ENCODE data around the gene LILRA2. TPM values are rescaled to one million over a fixed set of nuclear protein-coding genes. Genes with fewer than 3 reads are reported as not detected.
"Not testable (repeated sequence)": the region's sequence is repeated elsewhere in the genome, so short reads cannot be mapped to it uniquely, and the experiment has no call there.

Gene LILRA2
- total RNA-seq, 4 donors from 2014 or later: 0.48 to 2.6 (median 1.6) TPM; not detected in 1

DNA sequence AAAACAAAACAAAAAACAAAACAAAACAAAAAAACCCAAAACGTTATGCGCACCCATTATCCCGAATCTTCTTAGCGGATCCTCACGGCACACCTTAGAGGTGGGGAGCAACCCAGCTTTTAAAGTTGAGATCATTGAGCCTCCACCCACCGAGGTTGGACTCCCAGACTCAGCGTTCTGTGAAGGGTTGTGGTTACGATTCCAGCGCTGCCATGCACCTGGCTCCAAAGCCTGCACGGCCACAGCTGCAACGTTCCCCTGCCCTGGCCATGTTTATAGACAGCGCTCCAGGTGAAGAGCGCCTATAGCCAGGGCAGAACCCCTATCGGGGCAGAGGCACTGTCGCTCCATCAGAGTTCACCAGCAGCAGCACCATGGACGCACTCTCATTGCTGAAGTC lies 18.7 kb upstream of the LILRA2 start:
- Histone ChIP-seq H3K36me3 (no peaks in the 10 kb centered on the region), H3K4me3 (no peak overlapping the region), H3K9me3 (no peaks in the 10 kb centered on the region), H3K27ac (no peak overlapping the region), H3K4me1 (no peaks in the 10 kb centered on the region), H3K27me3 (peaks cover 0 to 4% of the 10 kb centered on the region in 2 donors)
- DNase-seq: no peak
- TF ChIP-seq POLR2A (IDR thresholded peaks at IDR 0.05): no peak
- TF ChIP-seq, protein P1, sequence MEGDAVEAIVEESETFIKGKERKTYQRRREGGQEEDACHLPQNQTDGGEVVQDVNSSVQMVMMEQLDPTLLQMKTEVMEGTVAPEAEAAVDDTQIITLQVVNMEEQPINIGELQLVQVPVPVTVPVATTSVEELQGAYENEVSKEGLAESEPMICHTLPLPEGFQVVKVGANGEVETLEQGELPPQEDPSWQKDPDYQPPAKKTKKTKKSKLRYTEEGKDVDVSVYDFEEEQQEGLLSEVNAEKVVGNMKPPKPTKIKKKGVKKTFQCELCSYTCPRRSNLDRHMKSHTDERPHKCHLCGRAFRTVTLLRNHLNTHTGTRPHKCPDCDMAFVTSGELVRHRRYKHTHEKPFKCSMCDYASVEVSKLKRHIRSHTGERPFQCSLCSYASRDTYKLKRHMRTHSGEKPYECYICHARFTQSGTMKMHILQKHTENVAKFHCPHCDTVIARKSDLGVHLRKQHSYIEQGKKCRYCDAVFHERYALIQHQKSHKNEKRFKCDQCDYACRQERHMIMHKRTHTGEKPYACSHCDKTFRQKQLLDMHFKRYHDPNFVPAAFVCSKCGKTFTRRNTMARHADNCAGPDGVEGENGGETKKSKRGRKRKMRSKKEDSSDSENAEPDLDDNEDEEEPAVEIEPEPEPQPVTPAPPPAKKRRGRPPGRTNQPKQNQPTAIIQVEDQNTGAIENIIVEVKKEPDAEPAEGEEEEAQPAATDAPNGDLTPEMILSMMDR (IDR thresholded peaks at IDR 0.05): no peak
- intact Hi-C loops (cut with DNase I; ENCODE audit: low total_unique reads): no loop called here

DNA sequence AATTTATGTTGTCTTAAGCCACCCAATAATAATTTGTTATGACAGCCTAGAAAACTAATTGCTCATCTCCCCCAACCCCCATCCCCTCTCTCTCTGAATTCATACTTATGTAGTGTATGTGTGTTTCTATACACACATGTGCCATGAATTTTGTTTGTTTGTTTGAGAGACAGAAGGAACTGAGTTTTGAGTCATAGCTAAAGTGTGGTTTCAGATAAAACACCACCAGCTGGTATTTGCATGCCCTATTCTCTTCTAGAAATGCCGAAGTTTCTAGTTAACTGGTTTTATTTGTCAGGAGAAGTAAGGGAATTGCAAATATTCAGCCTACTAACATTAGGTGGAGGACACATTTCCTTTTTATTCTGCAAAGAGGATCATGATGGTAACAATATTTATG lies 17.4 kb upstream of the LILRA2 start:
- Histone ChIP-seq H3K4me3 (no peak overlapping the region), H3K9me3 (no peaks in the 10 kb centered on the region), H3K27ac (no peak overlapping the region), H3K36me3 (no peaks in the 10 kb centered on the region), H3K27me3 (peaks cover 0 to 6% of the 10 kb centered on the region in 2 donors), H3K4me1 (no peaks in the 10 kb centered on the region)
- DNase-seq: no peak
- intact Hi-C loops (cut with DNase I; ENCODE audit: low total_unique reads): no loop called here
- no peak for TF ChIP-seq POLR2A (IDR thresholded peaks at IDR 0.05)
- TF ChIP-seq, protein P1 (IDR thresholded peaks at IDR 0.05): no peak

DNA sequence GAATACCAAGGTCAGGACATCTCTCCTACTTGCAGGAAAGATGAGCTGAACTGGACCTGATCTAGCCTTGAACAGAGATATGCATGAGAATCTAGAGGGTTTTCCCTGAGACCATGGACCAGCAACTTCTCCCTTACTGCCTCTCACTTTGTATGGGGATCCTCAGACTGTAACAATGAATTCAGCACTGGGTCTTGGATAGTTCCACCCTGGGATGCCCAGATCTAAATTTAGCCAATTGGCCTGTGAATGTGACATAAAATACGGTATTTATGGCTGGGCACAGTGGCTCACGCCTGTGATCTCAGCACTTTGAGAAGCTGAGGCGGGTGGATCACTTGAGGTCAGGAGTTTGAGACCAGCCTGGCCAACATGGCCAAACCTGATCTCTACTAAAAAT lies 15.3 kb upstream of the LILRA2 start:
- Histone ChIP-seq H3K4me3 (no peak overlapping the region), H3K27ac (no peak overlapping the region), H3K9me3 (no peaks in the 10 kb centered on the region), H3K36me3 (no peaks in the 10 kb centered on the region), H3K27me3 (peaks cover 0 to 6% of the 10 kb centered on the region in 2 donors), H3K4me1 (no peaks in the 10 kb centered on the region)
- intact Hi-C loops (cut with DNase I; ENCODE audit: low total_unique reads): no loop called here
- DNase-seq: no peak
- TF ChIP-seq, protein P1 (IDR thresholded peaks at IDR 0.05): no peak
- no peak for TF ChIP-seq POLR2A (IDR thresholded peaks at IDR 0.05)

DNA sequence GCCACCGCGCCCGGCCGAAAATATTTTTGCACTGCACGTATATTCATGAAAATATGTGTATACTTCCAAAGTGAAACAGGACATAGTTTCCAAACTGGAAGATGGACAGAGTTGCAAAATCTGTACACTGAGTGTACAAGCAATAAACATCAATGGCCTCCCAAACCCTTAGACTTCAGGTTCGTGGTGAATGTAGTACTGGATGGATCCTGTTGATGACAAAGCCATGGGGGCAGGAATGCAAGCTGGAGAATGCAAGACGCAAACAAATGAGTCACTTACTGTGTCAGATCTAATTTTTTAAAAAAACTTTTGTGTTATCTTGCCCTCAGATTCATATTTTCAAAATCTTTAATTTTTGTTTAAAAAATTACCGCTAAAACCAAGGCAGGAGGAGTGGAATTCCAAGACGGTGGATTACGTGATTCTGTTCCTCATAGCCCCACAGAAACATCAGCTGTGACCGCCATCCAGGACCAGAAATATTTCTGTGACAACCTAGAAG lies 12.7 kb upstream of the LILRA2 start:
- Histone ChIP-seq H3K27me3 (peaks cover 0 to 6% of the 10 kb centered on the region in 2 donors), H3K4me1 (no peaks in the 10 kb centered on the region), H3K27ac (no peak overlapping the region), H3K4me3 (no peak overlapping the region), H3K9me3 (no peaks in the 10 kb centered on the region), H3K36me3 (no peaks in the 10 kb centered on the region)
- intact Hi-C loops (cut with DNase I; ENCODE audit: low total_unique reads): no loop called here
- DNase-seq: no peak
- TF ChIP-seq, protein P1 (IDR thresholded peaks at IDR 0.05): no peak

DNA sequence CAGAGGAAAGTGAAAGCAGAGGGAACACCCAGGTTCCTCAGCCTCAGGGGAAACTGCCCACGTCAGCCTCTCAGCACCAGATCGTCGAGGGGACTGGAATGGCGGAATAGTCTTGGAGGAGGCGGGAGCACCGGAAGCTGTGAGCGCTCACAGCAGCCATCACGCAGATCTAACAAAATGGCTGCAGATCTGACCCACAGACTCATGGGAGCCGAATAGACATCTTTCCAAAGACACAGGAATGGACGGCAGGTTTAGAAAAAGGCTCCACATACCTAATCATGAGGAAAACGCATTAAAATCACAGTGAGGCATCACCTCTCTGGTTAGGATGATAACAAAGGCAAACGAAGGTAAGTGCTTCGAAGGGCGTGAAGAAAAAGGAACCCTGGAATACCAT lies 11.8 kb upstream of the LILRA2 start:
- intact Hi-C loops (cut with DNase I; ENCODE audit: low total_unique reads): no loop called here

GRCh38 chr19:54563206-54563605 lies 10.4 kb upstream of the LILRA2 start:
- H3K4me1 ChIP-seq; H3K9me3 ChIP-seq; H3K27me3 ChIP-seq; intact Hi-C loops (cut with DNase I; ENCODE audit: low total_unique reads); H3K27ac ChIP-seq; H3K4me3 ChIP-seq; H3K36me3 ChIP-seq; DNase-seq: not testable (repeated sequence)

More for the DNA sequence above, 11.8 kb upstream of the LILRA2 start:
- H3K4me3 ChIP-seq: no peak overlapping the region
- H3K36me3 ChIP-seq: no peaks in the 10 kb centered on the region
- no peak for DNase-seq
- H3K27ac ChIP-seq: no peak overlapping the region
- TF ChIP-seq POLR2A (IDR thresholded peaks at IDR 0.05): no peak
- TF ChIP-seq, protein P1 (IDR thresholded peaks at IDR 0.05): no peak
- no peaks in the 10 kb centered on the region for H3K9me3 ChIP-seq
- H3K27me3 ChIP-seq: peaks cover 0 to 6% of the 10 kb centered on the region in 2 donors
- no peaks in the 10 kb centered on the region for H3K4me1 ChIP-seq

Data from uterus (tissue), 4 donors.